NCI-H1105 (cell line): ENCODE data around the gene STS.
"Not testable (repeated sequence)": the region's sequence is repeated elsewhere in the genome, so short reads cannot be mapped to it uniquely, and the experiment has no call there.

Experiments used
- DNase-seq: peaks from one replicate; lab custom pipeline; 2025; lab: John Stamatoyannopoulos, UW

The STS gene

DNA sequence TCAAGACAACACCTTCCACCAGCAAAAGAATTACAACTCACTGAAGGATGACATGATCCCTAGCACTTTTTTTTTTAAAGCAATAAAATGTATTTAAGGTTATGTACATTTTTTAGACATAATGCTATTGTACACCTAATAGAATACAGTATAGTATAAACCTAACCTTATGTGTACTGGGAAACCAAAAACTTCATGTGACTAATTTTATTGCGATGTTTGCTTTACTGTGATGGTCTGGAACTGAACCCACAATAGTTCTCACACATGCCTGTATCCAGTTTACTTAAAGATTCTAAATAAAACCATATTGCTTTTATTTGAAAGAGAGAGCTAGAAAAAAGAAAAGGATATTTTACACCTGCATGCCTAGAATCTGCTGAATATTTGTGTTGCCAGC is 4.4 kb upstream of the STS start:
- no peak for DNase-seq

GRCh38 chrX:7143941-7144525 is 3.5 kb upstream of the STS start:
- DNase-seq, result no peak

GRCh38 chrX:7145454-7145853 is 2.1 kb upstream of the STS start:
- DNase-seq, result no peak

- DNase-seq, result no peak
Measured at GRCh38 chrX:7146020-7146702, 1.4 kb upstream of the STS start.

- DNase-seq, result no peak
Measured at GRCh38 chrX:7146703-7147412, 654 bp upstream of the STS start.

GRCh38 chrX:7147978-7148854 is 704 bp downstream of the STS start, which contains the start of gene PUDP:
PUDP (minus strand) TSS chrX:7148153; CDS start chrX:7148113, 40 bp downstream.
- DNase-seq, result peak; percentile 69

DNA sequence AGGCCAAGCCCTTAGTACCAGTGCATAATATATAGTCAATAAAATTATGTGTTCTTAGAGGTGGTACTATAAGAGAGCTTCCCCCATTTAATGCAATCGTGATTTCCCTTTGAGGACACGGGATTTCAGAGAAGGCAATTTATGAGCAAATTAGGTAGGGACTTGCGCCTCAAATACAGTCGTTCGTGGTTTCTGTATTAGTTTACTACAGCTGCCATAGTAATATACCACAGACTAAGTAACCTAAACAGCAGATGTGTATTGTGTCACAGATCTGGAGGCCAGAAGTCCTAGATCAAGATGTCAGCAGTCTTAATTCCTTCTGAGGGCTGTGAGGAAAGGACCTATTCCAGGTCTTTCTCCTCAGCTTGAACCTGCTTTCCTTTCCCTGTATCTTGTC is 1.9 kb downstream of the STS start:
- DNase-seq, result no peak

DNA sequence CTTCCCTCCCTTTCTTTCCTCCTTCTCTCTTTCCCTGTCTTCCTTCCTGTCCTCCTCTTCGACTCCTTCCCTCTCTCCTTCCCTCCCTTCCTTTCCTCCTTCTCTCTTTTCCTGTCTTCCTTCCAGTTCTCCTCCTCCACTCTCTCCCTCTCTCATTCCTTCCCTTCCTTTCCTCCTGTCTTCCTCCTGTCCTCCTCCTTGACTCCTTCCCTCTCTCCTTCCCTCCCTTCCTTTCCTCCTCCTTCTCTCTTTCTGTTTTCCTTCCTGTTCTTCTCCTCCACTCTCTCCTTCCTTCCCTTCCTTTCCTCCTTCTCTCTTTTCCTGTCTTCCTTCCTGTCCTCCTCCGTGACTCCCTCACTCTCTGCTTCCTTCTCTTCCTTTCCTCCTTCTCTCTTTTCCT is 5.7 kb downstream of the STS start:
- no peak for DNase-seq

DNA sequence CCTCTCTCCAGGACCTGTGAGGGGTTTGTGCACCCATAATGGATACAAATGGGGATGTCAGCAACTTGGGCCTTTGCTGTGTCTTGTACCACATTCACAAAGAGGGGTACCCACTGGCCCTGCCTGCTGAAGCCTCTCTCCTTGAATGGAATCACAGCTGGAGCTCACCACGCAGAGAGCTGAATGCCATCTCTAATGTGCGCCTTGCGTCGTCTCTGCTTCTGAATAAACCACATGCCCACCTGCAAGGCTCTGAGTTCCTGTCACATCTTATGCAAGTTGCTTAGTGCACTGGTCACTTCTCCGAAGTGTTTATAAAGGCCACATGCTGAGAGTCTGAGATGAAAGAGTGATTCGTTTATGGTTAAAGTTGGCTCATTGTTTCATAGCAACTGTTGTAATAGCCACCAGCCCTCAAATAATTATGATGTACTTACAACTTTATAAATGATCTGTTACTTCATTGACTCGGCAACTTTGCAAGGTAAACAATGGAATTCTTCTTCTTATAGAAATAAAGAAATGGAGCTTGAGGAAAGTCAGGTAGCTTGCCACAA is 6.6 kb downstream of the STS start:
- DNase-seq, result no peak

- no peak for DNase-seq
Measured at GRCh38 chrX:7155163-7155562, 7.7 kb downstream of the STS start.

GRCh38 chrX:7156879-7157278 is 9.4 kb downstream of the STS start:
- no peak for DNase-seq

GRCh38 chrX:7158468-7158990 is 11.0 kb downstream of the STS start:
- no peak for DNase-seq

GRCh38 chrX:7159149-7159861 is 11.8 kb downstream of the STS start:
- DNase-seq, result no peak

DNA sequence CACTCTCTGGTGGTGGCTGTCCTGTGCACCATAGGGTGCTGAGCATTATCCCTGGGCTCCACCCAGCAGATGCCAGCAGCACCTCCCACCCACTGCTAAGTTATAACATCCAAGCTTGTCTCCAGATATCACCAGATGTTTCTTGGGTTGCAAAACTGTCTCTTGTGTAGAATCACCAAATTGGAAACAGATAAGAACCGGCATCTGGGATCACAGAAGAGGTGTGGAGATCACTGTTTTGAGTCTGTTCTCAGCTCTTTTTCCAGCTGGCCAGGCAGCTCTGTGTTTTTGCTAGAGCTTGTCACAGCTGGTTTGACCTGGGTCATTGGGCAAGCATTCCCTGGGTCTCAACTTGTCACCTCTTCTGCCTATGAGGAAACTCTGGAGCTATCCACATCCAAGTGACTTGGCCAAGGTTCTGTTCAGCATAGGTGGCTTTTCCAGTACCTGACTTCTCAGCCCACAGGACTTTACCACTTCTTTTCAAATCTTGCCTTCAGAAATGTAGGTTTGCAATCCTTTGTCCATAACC is 15.7 kb downstream of the STS start:
- no peak for DNase-seq

DNA sequence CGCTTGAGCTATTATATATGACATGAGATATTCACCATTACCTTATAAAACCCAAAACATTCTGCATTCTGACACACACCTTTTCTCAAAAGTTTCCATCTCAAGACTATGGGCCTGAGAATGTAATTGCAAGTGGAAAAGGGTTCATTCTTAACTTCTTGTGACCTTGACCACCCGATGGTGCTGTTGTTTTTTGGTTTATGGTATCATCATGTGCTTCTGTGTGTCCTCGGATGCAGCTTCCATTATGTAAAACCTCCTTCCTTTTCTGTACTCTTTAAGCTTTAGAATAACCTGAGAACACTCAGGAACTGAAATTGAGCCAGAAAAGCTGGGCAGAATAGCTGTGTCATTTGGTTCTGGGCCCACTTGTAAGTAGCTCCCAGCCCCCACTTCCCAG is 16.7 kb downstream of the STS start:
- DNase-seq, result no peak

DNA sequence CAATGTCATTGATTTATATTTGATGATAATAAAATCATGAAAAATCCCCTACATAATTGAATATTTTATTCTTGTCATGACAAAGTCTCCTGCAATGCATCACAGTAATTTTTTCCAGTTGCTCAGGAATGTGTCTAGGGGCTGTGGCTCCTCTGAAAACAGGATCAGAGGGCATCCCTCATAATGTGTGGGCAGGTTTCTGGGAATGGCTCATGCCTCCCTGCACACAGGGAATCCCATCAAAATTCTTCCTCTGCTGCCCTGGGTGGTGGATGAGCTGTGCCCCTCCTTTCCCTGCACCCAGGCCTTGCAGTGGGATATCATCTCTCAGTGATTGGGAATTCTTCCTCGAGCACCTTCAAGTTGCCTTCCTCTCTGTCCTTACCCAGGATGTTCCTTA is 20.9 kb downstream of the STS start:
- DNase-seq, result no peak

- DNase-seq, result no peak
Measured at GRCh38 chrX:7169627-7170026, 22.1 kb downstream of the STS start.

DNA sequence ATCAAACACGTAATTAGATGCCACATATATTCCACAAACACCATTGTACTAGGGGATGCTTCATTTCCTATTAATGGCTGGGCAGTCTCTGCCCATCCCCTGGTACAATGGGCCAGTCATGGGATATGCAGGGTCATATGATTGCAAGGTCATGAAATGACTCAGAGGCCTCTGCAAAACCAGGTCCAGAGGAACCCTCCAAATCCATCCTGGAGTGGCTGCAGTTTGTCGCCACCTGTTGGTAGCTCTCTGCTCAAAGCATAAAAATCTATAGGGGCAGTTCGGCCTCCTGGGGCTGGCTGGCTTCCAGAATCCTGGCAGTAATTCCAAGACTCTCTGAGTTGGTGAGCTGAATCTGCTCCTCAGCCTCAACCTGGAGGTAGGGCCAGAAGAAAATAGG is 23.4 kb downstream of the STS start:
- DNase-seq, result no peak

- not testable (repeated sequence) for DNase-seq
Measured at GRCh38 chrX:7178859-7179258, 31.3 kb downstream of the STS start.

GRCh38 chrX:7179446-7179845 is 31.9 kb downstream of the STS start:
- DNase-seq, result no peak

DNA sequence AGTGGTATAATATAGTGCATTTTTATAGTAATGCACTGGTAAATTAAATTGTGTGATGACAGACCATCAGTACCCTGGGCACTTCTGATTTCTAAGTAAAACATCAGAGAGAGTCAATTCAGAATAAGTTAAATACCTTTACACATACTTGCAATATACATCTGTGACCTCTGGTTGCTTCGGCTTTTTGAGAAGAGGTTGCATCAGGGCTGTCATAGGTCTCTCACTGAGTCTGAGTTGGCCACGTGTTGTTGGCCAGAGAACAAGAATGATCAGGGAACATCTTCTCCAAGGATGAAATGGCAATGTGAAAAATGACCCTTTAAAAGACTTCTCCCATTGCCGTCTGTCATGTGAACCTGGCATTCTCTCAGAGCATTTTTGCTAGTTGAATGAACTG is 37.3 kb downstream of the STS start:
- no peak for DNase-seq
